CD14-positive monocyte (primary cell): ENCODE measurements around the gene ZNF385D. TPM values are rescaled to one million over a fixed set of nuclear protein-coding genes. Genes with fewer than 3 reads are reported as not detected.

Source experiments
- DNase-seq, 3 donors: peaks; one replicate each; pipeline ENCODE4 v3.0.0-alpha.2; 2011 to 2022
- H2AFZ ChIP-seq: 2 replicates; pipeline ENCODE4 v1.6.0; 2012; ENCODE audit warnings: mild to moderate bottlenecking, low read depth, low read length, inconsistent platforms; ENCODE audit not compliant: insufficient read depth, poor library complexity, severe bottlenecking
- H3K27ac ChIP-seq, 2 donors: 1 replicate in 1 of 2; 2 replicates in 1 of 2; pipeline ENCODE4 v1.5.1; 2012 to 2013; ENCODE audit warnings: low read length in 2 of 2, control low read depth in 1 of 2, inconsistent platforms in 1 of 2, low read depth in 1 of 2, mild to moderate bottlenecking in 1 of 2
- H3K27me3 ChIP-seq, 2 donors: one replicate each; pipeline versions ENCODE4 v1.6.0 to v1.6.1; 2011 to 2013; ENCODE audit warnings: low read length in 2 of 2; ENCODE audit not compliant: control insufficient read depth in 2 of 2, insufficient read depth in 2 of 2
- H3K36me3 ChIP-seq, 2 donors: replicated peaks in 1 of 2; 1 replicate in 1 of 2; 2 replicates in 1 of 2; pipeline versions ENCODE4 v1.5.1 to v1.6.1; 2012 to 2013; ENCODE audit warnings: low read length in 2 of 2, control low read depth in 1 of 2, inconsistent platforms in 1 of 2, mild to moderate bottlenecking in 1 of 2; ENCODE audit not compliant: insufficient read depth in 2 of 2, control insufficient read depth in 1 of 2
- H3K4me1 ChIP-seq, 2 donors: 1 replicate in 1 of 2; 2 replicates in 1 of 2; pipeline versions ENCODE4 v1.5.1 to v1.6.1; 2012 to 2013; ENCODE audit warnings: low read length in 2 of 2, control low read depth in 1 of 2, inconsistent platforms in 1 of 2, mild to moderate bottlenecking in 1 of 2, moderate library complexity in 1 of 2; ENCODE audit not compliant: insufficient read depth in 2 of 2, control insufficient read depth in 1 of 2
- H3K4me2 ChIP-seq: replicated peaks from 2 replicates; pipeline ENCODE3; 2012; ENCODE audit warnings: low read length, moderate library complexity, mild to moderate bottlenecking; ENCODE audit not compliant: poor library complexity, severe bottlenecking; ENCODE audit errors: extremely low read depth
- H3K4me3 ChIP-seq, 3 experiments: fragments of 200-600 bp in 1 of 3; sonication (generic) in 1 of 3; replicated peaks in 1 of 3; 1 replicate in 2 of 3; 2 replicates in 1 of 3; pipeline ENCODE4 v1.5.1; 2011 to 2013; ENCODE audit warnings: low read length in 3 of 3, mild to moderate bottlenecking in 3 of 3, control low read depth in 2 of 3, low read depth in 2 of 3, inconsistent platforms in 1 of 3, moderate library complexity in 1 of 3
- H3K79me2 ChIP-seq: 2 replicates; pipeline ENCODE4 v1.6.0; 2012; ENCODE audit warnings: mild to moderate bottlenecking, control low read depth, inconsistent platforms, low read length, moderate library complexity; ENCODE audit not compliant: insufficient read depth
- H3K9ac ChIP-seq: 2 replicates; pipeline ENCODE4 v1.6.0; 2017; ENCODE audit warnings: low read length, mild to moderate bottlenecking; ENCODE audit not compliant: insufficient read depth, poor library complexity, severe bottlenecking
- H3K9me3 ChIP-seq, 2 donors: replicated peaks in 1 of 2; 1 replicate in 1 of 2; 2 replicates in 1 of 2; pipeline versions ENCODE4 v1.5.1 to v1.6.1; 2012 to 2013; ENCODE audit warnings: low read length in 2 of 2, control low read depth in 1 of 2; ENCODE audit not compliant: control insufficient read depth in 1 of 2, insufficient read depth in 1 of 2
- H4K20me1 ChIP-seq: 2 replicates; pipeline ENCODE4 v1.6.0; 2012; ENCODE audit warnings: mild to moderate bottlenecking, low read length, control low read depth, moderate library complexity; ENCODE audit not compliant: insufficient read depth
- H3K27ac Mint-ChIP-seq, 7 donors: one replicate each; pipeline ENCODE4 v1.8.0; 2020; ENCODE audit warnings: mild to moderate bottlenecking in 7 of 7, mixed read lengths in 7 of 7, moderate library complexity in 6 of 7, inconsistent platforms in 2 of 7
- H3K27me3 Mint-ChIP-seq, 3 donors: one replicate each; pipeline ENCODE4 v1.8.0; 2021 to 2022; ENCODE audit warnings: low read depth in 3 of 3, mild to moderate bottlenecking in 3 of 3, mixed read lengths in 3 of 3, moderate library complexity in 3 of 3, inconsistent platforms in 1 of 3
- H3K36me3 Mint-ChIP-seq, 2 donors: one replicate each; pipeline ENCODE4 v1.8.0; 2020; ENCODE audit warnings: mixed read lengths in 2 of 2, inconsistent platforms in 1 of 2, mild to moderate bottlenecking in 1 of 2
- H3K4me1 Mint-ChIP-seq: one replicate; pipeline ENCODE4 v1.8.0; 2020; ENCODE audit warnings: mild to moderate bottlenecking, mixed read lengths
- H3K4me3 Mint-ChIP-seq, 2 donors: one replicate each; pipeline ENCODE4 v1.8.0; 2020; ENCODE audit warnings: mild to moderate bottlenecking in 2 of 2, mixed read lengths in 2 of 2, moderate library complexity in 1 of 2
- H3K9me3 Mint-ChIP-seq, 7 donors: one replicate each; pipeline ENCODE4 v1.8.0; 2020 to 2022; ENCODE audit warnings: mixed read lengths in 7 of 7, mild to moderate bottlenecking in 6 of 7, moderate library complexity in 6 of 7, inconsistent platforms in 2 of 7
- CTCF ChIP-seq: fragments of 200-600 bp; IDR thresholded peaks from one replicate; pipeline ENCODE4 v1.8.0; 2022; ENCODE audit warnings: antibody characterized with exemption, mild to moderate bottlenecking
- WGBS: methylation state at CpG from one replicate; pipeline ENCODE4 v1.1.5; 2013; ENCODE audit warnings: missing lambda C conversion rate; ENCODE audit not compliant: insufficient coverage; 5-methylcytosine and 5-hydroxymethylcytosine counted together
- intact Hi-C, 2 donors: fragments of 100-400 bp; cut with micrococcal nuclease; formaldehyde crosslinking; loops; one replicate each; pipeline versions ENCODE4 v1.15.0 to v1.15.1; 2023
- polyA plus RNA-seq, 3 donors: library from polyadenylated mRNA; depleted of rRNA in 1 of 3; unstranded in 2 of 3; stranded (reverse) in 1 of 3; fragments of 300-500 nt in 2 of 3; fragments of >200 nt in 1 of 3; fragmentation: Illumina TruSeq in 2 of 3; gene quantifications; 1 replicate in 2 of 3; 2 replicates in 1 of 3; pipeline ENCODE4 v1.2.3, GENCODE V29; 2012 to 2021

Gene ZNF385D
- polyA plus RNA-seq, 3 donors = not detected

GRCh38 chr3:21664996-21665395, 86.0 kb downstream of the ZNF385D start:
- Histone ChIP-seq H3K4me2 (no peak overlapping the region), H3K79me2 (no peaks in the 10 kb centered on the region), H3K9ac (no peak overlapping the region), H2AFZ (no peak overlapping the region), H3K9me3 (peaks cover 5 to 7% of the 10 kb centered on the region in 2 donors), H3K27me3 (no peaks in the 10 kb centered on the region), H3K4me3 (no peak overlapping the region), H3K4me1 (no peaks in the 10 kb centered on the region), H4K20me1 (no peaks in the 10 kb centered on the region), H3K36me3 (no peaks in the 10 kb centered on the region), H3K27ac (no peak overlapping the region)
- intact Hi-C loops = no loop called here
- Mint-ChIP-seq H3K27ac (no peak overlapping the region), H3K36me3 (no peaks in the 10 kb centered on the region), H3K4me3 (no peak overlapping the region), H3K4me1 (no peaks in the 10 kb centered on the region), H3K27me3 (peaks cover 0 to under 1% (median 0%) of the 10 kb centered on the region in 3 donors), H3K9me3 (peaks cover 0 to 6% (median 4%) of the 10 kb centered on the region in 7 donors)
- TF ChIP-seq CTCF = no peak
- WGBS = 97% methylated on average over 2 of the region's 3 CpGs
- no peak for DNase-seq

- Histone ChIP-seq H2AFZ (no peak overlapping the region), H4K20me1 (no peaks in the 10 kb centered on the region), H3K27ac (no peak overlapping the region), H3K79me2 (no peaks in the 10 kb centered on the region), H3K36me3 (no peaks in the 10 kb centered on the region), H3K9ac (no peak overlapping the region), H3K27me3 (no peaks in the 10 kb centered on the region), H3K4me3 (no peak overlapping the region), H3K4me1 (no peaks in the 10 kb centered on the region), H3K9me3 (peaks cover 5 to 7% of the 10 kb centered on the region in 2 donors), H3K4me2 (no peak overlapping the region)
- no peak for DNase-seq
- TF ChIP-seq CTCF = no peak
- Mint-ChIP-seq H3K9me3 (peaks cover 1 to 9% (median 5%) of the 10 kb centered on the region in 7 donors), H3K27ac (no peak overlapping the region), H3K4me3 (no peak overlapping the region), H3K4me1 (no peaks in the 10 kb centered on the region), H3K36me3 (no peaks in the 10 kb centered on the region), H3K27me3 (peaks cover 0 to 3% (median 2%) of the 10 kb centered on the region in 3 donors)
- intact Hi-C loops = no loop called here
- WGBS = 100% methylated on average over 1 of the region's 2 CpGs
Measured at GRCh38 chr3:21662403-21662802, 88.6 kb downstream of the ZNF385D start.
